Osteoblast (primary cell): Measurements from ENCODE around the gene COL23A1. TPM values are rescaled to one million over a fixed set of nuclear protein-coding genes. Genes with fewer than 3 reads are reported as not detected.

Experiments used
- DNase-seq: peaks from one replicate; pipeline ENCODE4 v3.0.0; 2011; ENCODE audit warnings: low spot score, mixed read lengths; ENCODE audit not compliant: insufficient read length; ENCODE audit errors: missing footprints
- H2AFZ ChIP-seq: 2 replicates; pipeline ENCODE4 v1.6.0; 2011; ENCODE audit warnings: mild to moderate bottlenecking, low read length
- H3K27ac ChIP-seq: 2 replicates; pipeline ENCODE4 v1.5.1; 2011; ENCODE audit warnings: mild to moderate bottlenecking, low read depth, low read length, moderate library complexity
- H3K27me3 ChIP-seq: 2 replicates; pipeline ENCODE4 v1.6.0; 2012; ENCODE audit warnings: mild to moderate bottlenecking, control low read depth, inconsistent platforms, low read length, moderate library complexity; ENCODE audit not compliant: insufficient read depth
- H3K36me3 ChIP-seq: 2 replicates; pipeline ENCODE4 v1.5.1; 2011; ENCODE audit warnings: mild to moderate bottlenecking, low read length, control low read depth, moderate library complexity; ENCODE audit not compliant: insufficient read depth
- H3K4me1 ChIP-seq: 2 replicates; pipeline ENCODE4 v1.5.1; 2011; ENCODE audit warnings: mild to moderate bottlenecking, low read length, control low read depth, moderate library complexity; ENCODE audit not compliant: insufficient read depth
- H3K4me2 ChIP-seq: 2 replicates; pipeline ENCODE4 v1.6.0; 2011; ENCODE audit warnings: mild to moderate bottlenecking, low read length; ENCODE audit not compliant: insufficient read depth
- H3K4me3 ChIP-seq: fragments of 200-600 bp; sonication (generic); 3 replicates; pipeline ENCODE4 v1.5.1; 2012; ENCODE audit warnings: mild to moderate bottlenecking, low read length, inconsistent platforms; ENCODE audit not compliant: insufficient read depth
- H3K79me2 ChIP-seq: 2 replicates; pipeline ENCODE4 v1.6.0; 2012; ENCODE audit warnings: mild to moderate bottlenecking, low read length, control low read depth, inconsistent platforms; ENCODE audit not compliant: insufficient read depth
- H3K9me3 ChIP-seq: 2 replicates; pipeline ENCODE4 v1.5.1; 2011; ENCODE audit warnings: low read depth, low read length, control low read depth
- H4K20me1 ChIP-seq: 2 replicates; pipeline ENCODE4 v1.6.0; 2012; ENCODE audit warnings: mild to moderate bottlenecking, low read length, control low read depth; ENCODE audit not compliant: insufficient read depth
- CTCF ChIP-seq: IDR thresholded peaks from 2 replicates; pipeline ENCODE4 v1.5.1; 2011; ENCODE audit warnings: mild to moderate bottlenecking, low read depth, low read length, moderate library complexity; ENCODE audit errors: extremely low read depth
- total RNA-seq: library from RNA; depleted of rRNA; stranded (reverse); fragments of >200 nt; gene quantifications from 2 replicates; pipeline ENCODE4 v1.2.3, GENCODE V29; 2012

Gene COL23A1
- total RNA-seq, 1 donor: under 0.01 TPM

GRCh38 chr5:178561746-178562264 lies 28.4 kb downstream of the COL23A1 start:
- no peak for DNase-seq
- Histone ChIP-seq H3K9me3 (no peaks in the 10 kb centered on the region), H2AFZ (no peak overlapping the region), H3K27ac (no peak overlapping the region), H3K4me3 (no peak overlapping the region), H3K27me3 (peaks cover 4% of the 10 kb centered on the region), H3K36me3 (no peaks in the 10 kb centered on the region), H3K79me2 (no peaks in the 10 kb centered on the region), H3K4me1 (no peaks in the 10 kb centered on the region), H3K4me2 (no peak overlapping the region), H4K20me1 (no peaks in the 10 kb centered on the region)
- TF ChIP-seq CTCF: no peak

GRCh38 chr5:178560911-178561310 lies 29.3 kb downstream of the COL23A1 start:
- TF ChIP-seq CTCF: no peak
- no peak overlapping the region for H2AFZ ChIP-seq
- no peaks in the 10 kb centered on the region for H3K4me1 ChIP-seq
- H3K36me3 ChIP-seq: no peaks in the 10 kb centered on the region
- H3K4me2 ChIP-seq: no peak overlapping the region
- no peaks in the 10 kb centered on the region for H3K79me2 ChIP-seq
- H4K20me1 ChIP-seq: no peaks in the 10 kb centered on the region
- peaks cover 4% of the 10 kb centered on the region for H3K27me3 ChIP-seq
- H3K9me3 ChIP-seq: no peaks in the 10 kb centered on the region
- no peak overlapping the region for H3K4me3 ChIP-seq
- no peak overlapping the region for H3K27ac ChIP-seq
- no peak for DNase-seq

GRCh38 chr5:178557416-178557815 lies 32.8 kb downstream of the COL23A1 start:
- Histone ChIP-seq H3K4me3 (no peak overlapping the region), H3K79me2 (no peaks in the 10 kb centered on the region), H3K9me3 (no peaks in the 10 kb centered on the region), H3K36me3 (no peaks in the 10 kb centered on the region), H2AFZ (no peak overlapping the region), H3K27ac (no peak overlapping the region), H3K4me2 (no peak overlapping the region), H3K27me3 (no peaks in the 10 kb centered on the region), H4K20me1 (no peaks in the 10 kb centered on the region), H3K4me1 (no peaks in the 10 kb centered on the region)
- no peak for DNase-seq
- TF ChIP-seq CTCF: no peak

GRCh38 chr5:178555771-178556211 lies 34.4 kb downstream of the COL23A1 start:
- H3K9me3 ChIP-seq: no peaks in the 10 kb centered on the region
- TF ChIP-seq CTCF: no peak
- H3K36me3 ChIP-seq: no peaks in the 10 kb centered on the region

More at GRCh38 chr5:178555771-178556211, 34.4 kb downstream of the COL23A1 start:
- H3K79me2 ChIP-seq: no peaks in the 10 kb centered on the region
- H2AFZ ChIP-seq: no peak overlapping the region
- H4K20me1 ChIP-seq: no peaks in the 10 kb centered on the region
- no peak overlapping the region for H3K4me3 ChIP-seq
- H3K27ac ChIP-seq: no peak overlapping the region
- no peak for DNase-seq
- H3K4me1 ChIP-seq: no peaks in the 10 kb centered on the region
- no peak overlapping the region for H3K4me2 ChIP-seq
- no peaks in the 10 kb centered on the region for H3K27me3 ChIP-seq
